D721Med (cell line): ENCODE data around the gene TFAP2E.
A peak's percentile ranks its signal among the peaks of the same experiment; 100 is the strongest.

Experiments
- DNase-seq: peaks from one replicate; pipeline ENCODE4 v3.0.0; 2011; ENCODE audit warnings: low spot score; ENCODE audit not compliant: insufficient read length
- FAIRE-seq: peaks from 2 replicates; lab custom pipeline; 2011; peaks lifted over from hg19 to GRCh38; lab: Jason Lieb, UNC
- CTCF ChIP-seq: IDR thresholded peaks from 2 replicates; pipeline ENCODE4 v1.5.1; 2012; ENCODE audit warnings: mild to moderate bottlenecking, control low read depth; ENCODE audit not compliant: insufficient read depth; ENCODE audit errors: missing control alignments

TFAP2E gene

GRCh38 chr1:35573198-35574124, at the start of gene TFAP2E:
TSS of gene TFAP2E (plus strand) at chr1:35573314. CDS start at chr1:35573578, 264 bp downstream.
- no peak for TF ChIP-seq CTCF
- FAIRE-seq, result no peak
- DNase-seq, result peak; percentile 72

- DNase-seq (no peak), FAIRE-seq (no peak)
- no peak for TF ChIP-seq CTCF
Measured at GRCh38 chr1:35524106-35524505, 49.0 kb upstream of the TFAP2E start.

GRCh38 chr1:35530168-35530567, 42.9 kb upstream of the TFAP2E start:
- no peak for FAIRE-seq
- TF ChIP-seq CTCF, result no peak
- no peak for DNase-seq

- DNase-seq (no peak), FAIRE-seq (no peak)
- TF ChIP-seq CTCF, result no peak
Measured at GRCh38 chr1:35530946-35531345, 42.2 kb upstream of the TFAP2E start.

GRCh38 chr1:35531368-35531767, 41.7 kb upstream of the TFAP2E start:
- FAIRE-seq (no peak), DNase-seq (no peak)
- no peak for TF ChIP-seq CTCF

- TF ChIP-seq CTCF, result no peak
- FAIRE-seq, result no peak
- no peak for DNase-seq
Measured at GRCh38 chr1:35532497-35533223, 40.5 kb upstream of the TFAP2E start.
